Measurements from ENCODE around the gene ZMAT5.

Gene ZMAT5

DNA sequence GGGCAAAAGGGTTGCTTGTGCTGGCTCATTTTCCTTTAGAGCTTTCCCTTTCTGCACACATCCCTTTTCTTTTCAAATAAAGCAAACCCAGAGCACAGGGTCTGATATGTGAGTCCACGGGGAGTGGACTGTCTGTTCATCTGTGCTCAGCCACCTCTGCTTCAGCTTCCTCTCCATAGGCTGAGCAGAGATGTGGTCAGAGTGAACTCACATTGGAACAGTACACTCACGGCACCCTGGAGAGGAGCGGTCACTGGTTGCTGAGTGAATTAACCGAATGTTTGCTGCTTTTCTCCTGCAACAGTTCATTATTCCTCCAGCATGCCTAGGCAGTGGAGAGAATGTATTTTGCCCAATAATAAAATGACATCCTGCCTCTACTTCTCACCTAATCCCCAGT is 83.3 kb downstream of the ZMAT5 start:
- TF ChIP-seq, protein P1, sequence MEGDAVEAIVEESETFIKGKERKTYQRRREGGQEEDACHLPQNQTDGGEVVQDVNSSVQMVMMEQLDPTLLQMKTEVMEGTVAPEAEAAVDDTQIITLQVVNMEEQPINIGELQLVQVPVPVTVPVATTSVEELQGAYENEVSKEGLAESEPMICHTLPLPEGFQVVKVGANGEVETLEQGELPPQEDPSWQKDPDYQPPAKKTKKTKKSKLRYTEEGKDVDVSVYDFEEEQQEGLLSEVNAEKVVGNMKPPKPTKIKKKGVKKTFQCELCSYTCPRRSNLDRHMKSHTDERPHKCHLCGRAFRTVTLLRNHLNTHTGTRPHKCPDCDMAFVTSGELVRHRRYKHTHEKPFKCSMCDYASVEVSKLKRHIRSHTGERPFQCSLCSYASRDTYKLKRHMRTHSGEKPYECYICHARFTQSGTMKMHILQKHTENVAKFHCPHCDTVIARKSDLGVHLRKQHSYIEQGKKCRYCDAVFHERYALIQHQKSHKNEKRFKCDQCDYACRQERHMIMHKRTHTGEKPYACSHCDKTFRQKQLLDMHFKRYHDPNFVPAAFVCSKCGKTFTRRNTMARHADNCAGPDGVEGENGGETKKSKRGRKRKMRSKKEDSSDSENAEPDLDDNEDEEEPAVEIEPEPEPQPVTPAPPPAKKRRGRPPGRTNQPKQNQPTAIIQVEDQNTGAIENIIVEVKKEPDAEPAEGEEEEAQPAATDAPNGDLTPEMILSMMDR (IDR thresholded peaks at IDR 0.05; ENCODE audit: low read depth, low read length): no peak
- no peak overlapping the region for H3K4me3 ChIP-seq (ENCODE audit: low read depth, low read length)

All from WI38 (cell line).